ENCODE results near the gene CYBA. TPM values are rescaled to one million over a fixed set of nuclear protein-coding genes. Genes with fewer than 3 reads are reported as not detected.

Gene CYBA
- total RNA-seq (2022) (351 and 377 TPM in 2 replicates), Bru-seq, nascent RNA (percentile 80 among the genes with signal in this experiment), BruChase-seq, experiment 1, labeled RNA remaining after a 2-hour chase (percentile 86 among the genes with signal in this experiment), BruChase-seq, experiment 2, labeled RNA remaining after a 6-hour chase (percentile 81 among the genes with signal in this experiment)
- long read RNA-seq, transcript CYBA-201 (6 exons, 797 nt), result major isoform, 877 of 907 reads
- long read RNA-seq, partial matches to known transcripts, result 11 of 907 reads
- long read RNA-seq, other reads (novel, unspliced or antisense), result 18 of 907 reads

- POLR2A ChIA-PET, result no interaction called here
- H3K4me3 ChIP-seq (ENCODE audit: low read depth, low read length), result peak within 1 kb of the TSS; percentile 96
- H3K4me1 Mint-ChIP-seq (ENCODE audit: low read depth, unreplicated experiment), result peaks cover 6% of the 10 kb centered on the region
- no peaks in the 10 kb centered on the region for H3K9me3 ChIP-seq
- peaks cover 58% of the 10 kb centered on the region for H3K36me3 Mint-ChIP-seq (ENCODE audit: insufficient read depth, unreplicated experiment)
- no peaks in the 10 kb centered on the region for H3K27me3 ChIP-seq (replicated peaks; ENCODE audit: control insufficient read depth, insufficient read depth, low read length)
- intact Hi-C loops (cut with micrococcal nuclease; ENCODE audit: unreplicated experiment), result loop anchor here (1.0 kb wide), 1 partner anchor 11 kb away; no protein-coding TSS in a partner anchor
- DNase-seq, result peak; percentile 88 to 90
- peaks cover 5% of the 10 kb centered on the region; the same call in 1 of the 2 replicates for H3K36me3 ChIP-seq (ENCODE audit: control insufficient read depth, insufficient read depth, low read length)
- H3K9me3 Mint-ChIP-seq (ENCODE audit: unreplicated experiment), result no peaks in the 10 kb centered on the region
- H3K4me1 ChIP-seq, result peaks cover 17% of the 10 kb centered on the region
- peak within 1 kb of the TSS; percentile 78 for H3K4me3 Mint-ChIP-seq (ENCODE audit: unreplicated experiment)
- peak within 1 kb of the TSS; percentile 87 for H3K27ac Mint-ChIP-seq (ENCODE audit: unreplicated experiment)
- H3K27me3 Mint-ChIP-seq (ENCODE audit: insufficient read depth, unreplicated experiment), result no peaks in the 10 kb centered on the region
- CTCF ChIA-PET, result interaction anchor here (0.6 kb wide), 1 partner anchor 37 kb away, joined by 3 read pairs; no protein-coding TSS in a partner anchor
- TF ChIP-seq CTCF (IDR thresholded peaks at IDR 0.05; ENCODE audit: insufficient read depth in 1 of 2, low read depth in 1 of 2, low read length in 1 of 2, severe bottlenecking in 1 of 2, unreplicated experiment in 1 of 2), result no peak
- BruUV-seq (replicated peaks), result no TSS peak
These were observed at the start of gene CYBA for GRCh38 chr16:88650749-88651275. Gene CYBA (minus strand): TSS chr16:88651053. CDS start chr16:88651013, 40 bp downstream.

- H3K27me3 Mint-ChIP-seq (ENCODE audit: insufficient read depth, unreplicated experiment), result no peaks in the 10 kb centered on the region
- peaks cover 2% of the 10 kb centered on the region; the same call in 1 of the 2 replicates for H3K36me3 ChIP-seq (ENCODE audit: control insufficient read depth, insufficient read depth, low read length)
- CTCF ChIA-PET, result interaction anchor here (1.3 kb wide), 1 partner anchor 9 kb away, joined by 3 read pairs; no protein-coding TSS in a partner anchor
- H3K36me3 Mint-ChIP-seq (ENCODE audit: insufficient read depth, unreplicated experiment), result peaks cover 6% of the 10 kb centered on the region
- H3K4me3 ChIP-seq (ENCODE audit: low read depth, low read length), result no peak overlapping the region
- POLR2A ChIA-PET, result no interaction called here
- H3K4me1 Mint-ChIP-seq (ENCODE audit: low read depth, unreplicated experiment), result no peaks in the 10 kb centered on the region
- H3K27me3 ChIP-seq (replicated peaks; ENCODE audit: control insufficient read depth, insufficient read depth, low read length), result no peaks in the 10 kb centered on the region
- H3K27ac Mint-ChIP-seq (ENCODE audit: unreplicated experiment), result no peak overlapping the region
- peaks cover 4% of the 10 kb centered on the region; the same call in 1 of the 2 replicates for H3K4me1 ChIP-seq
- DNase-seq, result no peak
- no TSS peak for BruUV-seq (replicated peaks)
- no peak overlapping the region for H3K4me3 Mint-ChIP-seq (ENCODE audit: unreplicated experiment)
- no peak for TF ChIP-seq CTCF (IDR thresholded peaks at IDR 0.05; ENCODE audit: insufficient read depth in 1 of 2, low read depth in 1 of 2, low read length in 1 of 2, severe bottlenecking in 1 of 2, unreplicated experiment in 1 of 2)
- intact Hi-C loops (cut with micrococcal nuclease; ENCODE audit: unreplicated experiment), result no loop called here
- H3K9me3 Mint-ChIP-seq (ENCODE audit: unreplicated experiment), result no peaks in the 10 kb centered on the region
- no peaks in the 10 kb centered on the region for H3K9me3 ChIP-seq
These were observed 49.4 kb upstream of the CYBA start for GRCh38 chr16:88700322-88700635.

- POLR2A ChIA-PET, result no interaction called here
- Histone ChIP-seq H3K9me3 (no peaks in the 10 kb centered on the region), H3K4me1 (no peaks in the 10 kb centered on the region), H3K36me3 (ENCODE audit: control insufficient read depth, insufficient read depth, low read length) (peaks cover 2% of the 10 kb centered on the region; the same call in 1 of the 2 replicates), H3K27me3 (replicated peaks; ENCODE audit: control insufficient read depth, insufficient read depth, low read length) (no peaks in the 10 kb centered on the region), H3K4me3 (ENCODE audit: low read depth, low read length) (no peak overlapping the region)
- Mint-ChIP-seq H3K9me3 (ENCODE audit: unreplicated experiment) (no peaks in the 10 kb centered on the region), H3K4me1 (ENCODE audit: low read depth, unreplicated experiment) (no peaks in the 10 kb centered on the region), H3K36me3 (ENCODE audit: insufficient read depth, unreplicated experiment) (peaks cover 6% of the 10 kb centered on the region), H3K4me3 (ENCODE audit: unreplicated experiment) (no peak overlapping the region), H3K27me3 (ENCODE audit: insufficient read depth, unreplicated experiment) (no peaks in the 10 kb centered on the region), H3K27ac (ENCODE audit: unreplicated experiment) (no peak overlapping the region)
- BruUV-seq (replicated peaks), result no TSS peak
- DNase-seq, result no peak
- intact Hi-C loops (cut with micrococcal nuclease; ENCODE audit: unreplicated experiment), result no loop called here
- no peak for TF ChIP-seq CTCF (IDR thresholded peaks at IDR 0.05; ENCODE audit: insufficient read depth in 1 of 2, low read depth in 1 of 2, low read length in 1 of 2, severe bottlenecking in 1 of 2, unreplicated experiment in 1 of 2)
- CTCF ChIA-PET, result no interaction called here
These were observed 48.3 kb upstream of the CYBA start for GRCh38 chr16:88699180-88699579.
